ENCODE data around the gene CHML. TPM values are rescaled to one million over a fixed set of nuclear protein-coding genes. Genes with fewer than 3 reads are reported as not detected.

Gene CHML
- total and polyA plus RNA-seq, 2 of the 8 experiments (the other 6 are each of a cell fraction or from before 2014, with no cell fraction given) = 11.5 to 82.4 TPM

- 0 out of 4 replicates have a peak, but pooled peaks of 1 of the 2 experiments have one; percentile 14 for TF ChIP-seq SIN3A (conservative IDR thresholded peaks at IDR 0.05 in 1 of 2, IDR thresholded peaks at IDR 0.05 in 1 of 2; ENCODE audit: low read depth in 1 of 2, low read length in 2 of 2)
- no peak for TF ChIP-seq RFX5 (IDR thresholded peaks at IDR 0.05; ENCODE audit: borderline replicate concordance, low read depth, low read length)
- no peak for TF ChIP-seq CHD1 (IDR thresholded peaks at IDR 0.05; ENCODE audit: low read depth, low read length)
- TF ChIP-seq SP2 (IDR thresholded peaks at IDR 0.05; ENCODE audit: low read length) = no peak
- no peak for TF ChIP-seq SP4 (IDR thresholded peaks at IDR 0.05; ENCODE audit: low read length)
- no peak for TF ChIP-seq BRCA1 (IDR thresholded peaks at IDR 0.05; ENCODE audit: low read depth, low read length)
- no peak for TF ChIP-seq NANOG (IDR thresholded peaks at IDR 0.05; ENCODE audit: insufficient read depth, low read depth, low read length, poor library complexity, severe bottlenecking)
- no peak for TF ChIP-seq CTCF (IDR thresholded peaks at IDR 0.05; ENCODE audit: control extremely low read depth in 1 of 3, insufficient read depth in 1 of 3, low read depth in 1 of 3, low read length in 3 of 3)
- no peak for TF ChIP-seq BCL11A (IDR thresholded peaks at IDR 0.05; ENCODE audit: low read depth in 2 of 2, low read length in 2 of 2)
- TF ChIP-seq TCF12 (IDR thresholded peaks at IDR 0.05; ENCODE audit: low read depth, low read length) = no peak
- no peak for TF ChIP-seq JUND (IDR thresholded peaks at IDR 0.05; ENCODE audit: low read length)
- TF ChIP-seq CBX5 (IDR thresholded peaks at IDR 0.05; ENCODE audit: low read depth, low read length) = no peak
- no peak for TF ChIP-seq GTF2F1 (IDR thresholded peaks at IDR 0.05; ENCODE audit: borderline replicate concordance, low read depth, low read length)
- TF ChIP-seq CBX8 (IDR thresholded peaks at IDR 0.05; ENCODE audit: borderline replicate concordance, low read depth, low read length) = no peak
- TF ChIP-seq ATF2 (IDR thresholded peaks at IDR 0.05; ENCODE audit: low read length) = no peak
- no peak for TF ChIP-seq BACH1 (IDR thresholded peaks at IDR 0.05; ENCODE audit: low read length)
- no peak for TF ChIP-seq SUZ12 (IDR thresholded peaks at IDR 0.05; ENCODE audit: low read length)
- peak; percentile 86 for TF ChIP-seq ASH2L (IDR thresholded peaks at IDR 0.05; ENCODE audit: low read length)
- no peak for TF ChIP-seq KDM1A (IDR thresholded peaks at IDR 0.05; ENCODE audit: borderline replicate concordance, low read length)
- TF ChIP-seq PHF8 (conservative IDR thresholded peaks at IDR 0.05; ENCODE audit: low read depth, low read length) = no peak
- TF ChIP-seq YY1 (IDR thresholded peaks at IDR 0.05; ENCODE audit: low read depth, low read length) = 0 out of 2 replicates have a peak, but pooled peaks have one; percentile 10
- no peak for TF ChIP-seq SP1 (IDR thresholded peaks at IDR 0.05; ENCODE audit: low read depth, low read length)
Observed at GRCh38 chr1:241639623-241640148, 483 bp downstream of the CHML start (continued).

Data from H1 (cell line).